ENCODE measurements around the gene PATJ.
"Not testable (repeated sequence)": the region's sequence is repeated elsewhere in the genome, so short reads cannot be mapped to it uniquely, and the experiment has no call there.

Gene PATJ

DNA sequence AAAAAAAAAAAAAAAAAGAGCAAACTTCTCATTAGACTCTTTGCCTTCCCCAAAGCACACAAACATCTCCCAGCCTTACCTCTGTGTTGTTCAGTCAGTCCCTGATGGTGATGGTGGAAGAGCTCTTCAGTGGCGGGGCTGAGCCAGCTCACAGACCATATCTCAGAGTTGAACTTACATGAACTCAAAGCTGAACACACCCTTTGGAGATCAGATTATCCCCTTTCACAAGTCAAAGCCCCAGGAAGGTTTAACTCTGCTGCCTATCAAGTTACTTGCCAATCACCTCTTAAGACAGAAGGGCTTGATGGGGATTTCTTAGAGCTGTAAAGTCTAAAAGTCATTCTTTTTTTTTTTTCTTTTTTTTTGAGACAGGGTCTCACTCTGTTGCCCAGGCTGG is 397.1 kb downstream of the PATJ start:
- no peak for DNase-seq (ENCODE audit: extremely low read depth in 1 of 2, low read depth in 1 of 2)

DNA sequence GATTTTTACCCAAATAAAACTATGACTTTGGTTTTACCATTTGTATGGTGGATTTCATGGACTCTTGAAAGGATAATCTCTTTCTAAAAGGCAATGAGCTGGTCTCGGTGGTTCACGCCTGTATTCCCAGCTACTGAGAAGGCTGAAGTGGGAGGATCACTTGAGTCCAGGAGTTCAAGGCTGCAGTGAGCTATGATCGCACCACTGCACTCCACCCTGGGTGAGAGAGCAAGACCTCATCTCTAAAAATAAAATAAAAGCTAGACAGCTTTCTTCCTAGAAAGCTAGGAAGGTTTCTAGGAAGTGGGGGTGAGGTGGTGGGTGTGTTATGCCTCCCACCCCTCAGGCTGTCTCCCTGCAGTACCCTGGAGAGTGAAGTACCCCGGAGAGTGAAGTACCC is 398.4 kb downstream of the PATJ start:
- DNase-seq (ENCODE audit: extremely low read depth in 1 of 2, low read depth in 1 of 2): no peak

DNA sequence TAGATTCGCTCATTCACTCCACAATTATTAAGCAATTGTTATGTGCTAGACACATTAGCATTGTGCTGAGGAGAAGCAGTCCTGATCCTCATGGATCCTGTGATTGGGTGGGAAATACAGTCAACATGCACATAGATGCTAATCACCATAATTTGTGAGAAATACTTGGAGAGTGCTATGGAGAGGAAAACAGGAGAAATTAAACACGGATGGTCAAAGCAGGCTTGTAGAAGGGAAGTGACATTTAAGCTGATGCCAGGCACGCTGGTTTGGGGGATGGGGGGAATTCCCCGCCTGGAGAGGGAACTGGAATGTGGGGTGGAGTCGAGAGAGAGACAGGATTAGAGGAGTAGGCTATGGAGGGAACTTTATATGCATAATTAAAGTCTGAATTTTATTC is 400.2 kb downstream of the PATJ start:
- no peak for DNase-seq (ENCODE audit: extremely low read depth in 1 of 2, low read depth in 1 of 2)

DNA sequence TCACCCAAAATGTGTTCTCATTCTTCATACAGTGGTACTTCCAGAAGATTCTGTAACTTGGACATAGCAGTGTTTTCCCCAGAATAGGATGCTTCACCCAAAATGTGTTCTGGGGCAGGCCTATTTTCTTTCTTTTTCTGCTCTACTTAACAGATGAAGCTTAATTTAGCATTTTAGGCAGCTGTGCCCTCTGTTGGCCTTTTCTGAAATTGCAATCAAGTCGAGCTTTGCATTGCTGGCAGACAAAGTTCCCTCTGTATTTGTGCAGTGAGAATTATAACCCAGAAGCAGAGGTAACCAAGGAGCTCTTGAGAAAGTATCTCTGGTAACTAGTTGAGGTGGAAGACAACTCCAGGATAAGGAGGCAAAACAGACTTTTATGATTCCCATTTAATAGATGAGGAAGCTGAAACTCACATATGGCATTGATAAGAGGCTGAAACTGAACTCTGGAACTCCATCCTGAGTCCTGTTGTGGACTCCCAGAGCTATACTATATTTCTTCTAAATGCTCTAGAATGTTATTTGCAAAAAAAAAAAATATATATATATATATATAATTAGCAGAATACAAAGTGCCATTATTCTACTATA is 402.1 kb downstream of the PATJ start:
- DNase-seq (ENCODE audit: extremely low read depth in 1 of 2, low read depth in 1 of 2): no peak

DNA sequence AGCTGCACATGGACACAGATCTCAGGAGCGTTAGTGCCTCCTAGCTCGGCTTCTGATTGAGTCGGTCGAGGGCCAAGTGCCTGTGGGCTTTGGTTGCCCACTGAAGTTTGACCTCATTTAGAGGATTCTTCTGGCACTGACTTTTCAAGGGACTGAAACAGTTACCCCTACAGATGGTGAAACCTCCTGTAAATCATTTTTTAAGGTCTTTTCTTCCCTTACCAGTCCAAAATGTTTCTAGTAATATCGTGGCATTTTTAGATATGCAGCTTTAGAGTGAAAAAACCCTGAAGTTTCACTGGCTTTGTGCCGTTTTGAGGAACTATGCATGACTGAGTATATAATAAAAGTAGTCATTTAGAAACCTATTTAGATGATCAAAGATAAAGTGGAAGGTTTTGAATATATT is 417.7 kb downstream of the PATJ start:
- no peak for DNase-seq (ENCODE audit: extremely low read depth in 1 of 2, low read depth in 1 of 2)

DNA sequence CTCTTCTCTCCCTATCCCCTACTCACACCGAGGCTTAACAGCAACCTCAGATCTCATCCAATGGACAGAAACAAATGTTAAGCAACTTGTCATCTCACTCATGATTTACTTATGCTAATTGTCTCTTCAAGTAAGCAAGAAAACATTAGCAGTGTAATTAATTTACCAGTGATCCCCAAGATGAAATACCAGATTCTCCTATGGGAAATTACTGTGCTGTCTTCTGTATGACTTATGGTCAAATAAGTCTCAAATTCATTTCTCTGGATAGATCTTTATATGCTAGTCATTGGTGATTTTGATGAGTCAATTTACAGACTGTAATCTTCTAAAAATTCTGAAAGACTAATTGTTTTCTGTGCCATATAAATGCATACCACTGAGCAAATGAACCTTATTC is 419.4 kb downstream of the PATJ start:
- DNase-seq (ENCODE audit: extremely low read depth in 1 of 2, low read depth in 1 of 2): no peak

DNA sequence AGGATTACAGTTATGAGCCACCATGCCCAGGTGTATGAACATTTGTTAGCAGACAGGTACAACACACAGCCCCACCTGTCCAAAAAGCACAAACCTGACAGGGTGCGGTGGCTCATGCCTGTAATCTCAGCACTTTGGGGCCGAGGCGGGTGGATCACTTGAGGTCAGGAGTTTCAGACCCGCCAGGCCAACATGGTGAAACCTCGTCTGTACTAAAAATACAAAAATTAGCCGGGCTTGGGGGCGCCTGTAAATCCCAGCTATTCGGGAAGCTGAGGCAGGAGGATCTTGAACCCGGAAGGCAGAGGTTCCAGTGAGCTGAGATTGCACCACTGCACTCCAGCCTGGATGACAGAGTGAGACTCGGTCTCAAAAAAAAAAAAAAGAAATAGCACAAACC is 428.1 kb downstream of the PATJ start:
- DNase-seq (ENCODE audit: extremely low read depth in 1 of 2, low read depth in 1 of 2): not testable (repeated sequence)

DNA sequence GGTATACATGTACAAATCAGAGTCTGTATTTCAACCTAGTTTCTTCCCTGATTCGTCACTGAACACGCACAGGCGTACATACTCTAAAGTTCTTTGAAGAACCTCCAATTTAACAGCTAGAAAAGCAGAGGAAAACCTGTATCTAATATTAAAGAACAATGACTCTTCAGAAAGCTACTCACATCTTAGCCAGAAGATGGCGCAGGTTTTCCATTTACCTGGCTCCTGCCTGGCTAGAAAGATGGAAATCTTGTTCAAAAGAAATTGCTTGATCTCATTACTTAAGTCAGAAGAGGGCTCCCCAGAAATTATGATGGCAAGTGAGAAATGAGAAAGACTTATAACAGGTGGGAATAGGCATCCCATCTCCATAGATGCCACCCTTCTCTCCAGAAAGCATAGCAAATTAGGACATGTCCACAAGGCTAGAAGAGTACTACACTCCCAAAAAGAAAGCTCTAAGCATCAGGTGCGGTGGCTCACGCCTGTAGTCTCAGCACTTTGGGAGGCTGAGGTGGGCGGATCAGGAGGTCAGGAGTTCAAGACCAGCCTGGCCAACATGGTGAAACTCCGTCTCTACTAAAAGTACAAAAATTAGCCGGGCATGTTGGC is 433.4 kb downstream of the PATJ start:
- DNase-seq (ENCODE audit: extremely low read depth in 1 of 2, low read depth in 1 of 2): peak in 1 of 2 donors; percentile 4

DNA sequence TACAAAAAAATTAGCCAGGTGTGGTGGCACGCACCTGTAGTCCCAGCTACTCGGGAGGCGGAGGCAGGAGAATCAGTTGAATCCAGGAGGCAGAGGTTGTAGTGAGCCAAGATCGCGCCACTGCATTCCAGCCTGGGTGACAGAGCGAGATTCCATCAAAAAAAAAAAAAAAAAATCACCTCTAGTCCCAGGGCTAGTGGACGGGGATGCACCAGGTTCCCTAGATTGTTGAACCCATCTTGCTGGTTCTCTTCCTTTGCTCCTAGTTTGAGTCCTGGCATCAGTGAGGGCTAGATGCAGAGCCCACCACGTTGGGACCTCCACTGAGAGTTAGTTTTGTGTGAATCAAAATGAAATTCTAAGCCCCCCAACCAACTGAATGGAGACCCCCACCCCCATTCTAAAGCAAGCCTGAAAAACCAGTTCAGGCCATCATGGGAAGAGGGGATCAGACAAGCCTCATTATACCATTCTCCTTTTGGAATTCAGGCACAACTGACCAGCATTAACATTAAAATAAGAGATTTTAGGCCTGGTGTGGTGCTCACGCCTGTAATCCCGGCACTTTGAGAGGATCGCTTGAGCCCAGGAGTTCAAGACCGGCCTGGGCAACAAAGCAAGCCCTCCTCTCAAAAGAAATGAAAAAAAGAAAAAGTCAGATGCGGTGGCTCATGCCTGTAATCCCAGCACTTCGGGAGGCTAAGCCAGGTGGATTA is 434.5 kb downstream of the PATJ start:
- no peak for DNase-seq (ENCODE audit: extremely low read depth in 1 of 2, low read depth in 1 of 2)

DNA sequence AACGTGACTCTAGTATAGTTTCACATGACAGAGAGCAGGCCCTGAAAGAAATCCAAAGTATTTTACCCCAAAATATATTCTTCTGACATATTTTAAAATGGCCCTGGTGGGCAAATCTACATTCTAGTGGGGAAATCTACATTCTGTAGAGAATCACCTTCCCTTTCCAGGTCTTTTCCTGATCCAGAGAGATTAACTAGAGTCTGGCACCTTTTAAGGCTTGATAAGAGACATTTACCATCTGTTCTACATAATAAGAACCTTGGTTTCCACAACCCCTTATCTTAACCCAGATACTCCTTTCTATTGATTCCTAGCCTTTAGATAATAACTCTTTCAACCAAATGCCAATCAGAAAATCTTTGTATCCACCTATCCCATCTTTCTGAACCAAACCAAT is 435.3 kb downstream of the PATJ start:
- DNase-seq (ENCODE audit: extremely low read depth in 1 of 2, low read depth in 1 of 2): no peak

DNA sequence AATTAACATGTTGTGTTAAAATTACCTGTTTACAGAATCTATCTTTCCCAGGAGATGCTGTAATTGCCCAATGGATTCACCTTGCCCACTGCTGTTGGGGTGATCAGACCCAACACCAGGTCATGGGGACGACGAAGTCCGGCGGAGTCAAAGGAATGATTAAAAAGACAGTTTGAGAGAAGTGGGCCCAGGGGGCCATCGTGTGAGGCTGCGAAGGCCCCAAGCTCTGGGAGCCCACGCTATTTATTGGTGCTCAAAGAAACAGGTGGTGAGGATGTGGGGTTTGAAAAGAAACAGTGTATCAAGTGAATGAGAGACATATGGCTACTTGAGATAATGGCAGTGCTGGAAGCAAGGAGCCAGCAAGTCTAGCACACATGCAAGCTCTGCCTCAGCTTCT is 436.1 kb downstream of the PATJ start:
- DNase-seq (ENCODE audit: extremely low read depth in 1 of 2, low read depth in 1 of 2): no peak

DNA sequence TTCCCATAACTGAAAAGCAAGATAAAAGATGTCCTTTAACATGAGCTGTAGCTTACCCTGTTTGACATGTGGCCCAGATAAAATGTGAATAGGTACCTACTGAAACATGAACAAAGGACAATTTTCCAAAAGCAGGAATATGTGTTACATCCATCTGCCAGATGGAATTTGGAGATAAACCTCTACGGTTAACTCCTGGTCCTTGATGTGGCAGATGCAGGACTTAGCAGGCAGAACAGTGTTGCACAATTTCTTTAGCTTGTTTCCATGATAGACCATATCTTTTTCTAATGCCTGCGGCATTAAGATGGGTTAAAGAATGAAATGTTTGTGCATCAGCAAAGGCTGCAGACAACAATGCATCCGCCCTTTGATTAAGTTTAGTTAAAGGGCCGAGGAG is 437.8 kb downstream of the PATJ start:
- not testable (repeated sequence) for DNase-seq (ENCODE audit: extremely low read depth in 1 of 2, low read depth in 1 of 2)

DNA sequence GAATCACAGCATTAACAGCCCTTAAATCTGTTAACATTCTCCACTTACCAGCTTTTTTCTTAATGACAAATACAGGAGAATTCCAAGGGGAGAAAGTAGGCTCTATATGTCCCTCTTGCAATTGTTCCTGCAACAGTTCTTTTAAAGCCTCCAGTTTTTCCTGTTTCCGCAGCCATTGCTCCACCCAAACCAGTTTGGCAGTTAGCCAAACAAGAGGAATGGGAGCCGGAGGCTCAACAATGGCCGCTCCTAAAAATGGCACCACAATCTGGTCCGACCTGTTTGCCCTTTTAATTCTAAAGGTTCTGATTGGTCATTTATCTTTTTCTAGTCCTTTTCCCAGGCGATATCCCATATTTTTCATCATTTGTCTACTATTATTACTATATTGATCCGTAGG is 438.4 kb downstream of the PATJ start:
- no peak for DNase-seq (ENCODE audit: extremely low read depth in 1 of 2, low read depth in 1 of 2)

DNA sequence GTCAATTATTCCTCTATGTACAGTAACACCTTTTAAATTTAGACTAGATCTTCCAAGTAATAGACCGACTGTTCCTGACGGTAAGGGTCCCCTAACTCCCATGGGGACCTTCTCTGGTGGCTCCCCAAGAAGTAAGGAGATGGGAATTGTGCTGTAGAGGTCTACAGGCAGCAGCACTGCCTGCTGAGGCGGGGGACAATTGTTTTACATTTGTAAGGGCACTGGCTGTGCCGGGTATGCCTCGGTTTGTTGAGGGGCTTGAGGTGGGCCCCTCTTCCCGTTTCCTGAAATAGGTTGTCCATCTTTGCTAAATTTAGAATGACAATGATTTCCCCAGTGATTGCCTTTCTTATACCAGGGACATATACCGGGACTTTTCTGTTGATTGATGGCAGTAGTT is 439.3 kb downstream of the PATJ start:
- no peak for DNase-seq (ENCODE audit: extremely low read depth in 1 of 2, low read depth in 1 of 2)

DNA sequence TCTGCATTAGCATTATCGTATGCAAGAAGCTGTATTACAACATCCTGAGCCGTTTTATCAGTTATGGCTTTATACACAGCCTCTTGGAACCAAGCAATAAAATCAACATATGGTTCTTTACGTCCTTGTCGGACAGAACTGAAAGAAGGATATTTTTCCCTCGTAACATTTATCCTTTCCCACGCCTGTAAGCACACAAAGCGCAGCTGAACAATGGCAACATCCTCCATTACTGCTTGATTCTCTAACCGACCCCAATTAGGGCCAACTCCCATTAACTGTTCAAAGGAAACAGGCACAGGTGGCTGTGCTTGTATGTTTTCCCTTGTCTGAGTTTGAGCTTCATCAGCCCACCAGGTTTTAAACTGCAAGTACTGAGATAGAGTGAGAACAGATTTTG is 439.9 kb downstream of the PATJ start:
- not testable (repeated sequence) for DNase-seq (ENCODE audit: extremely low read depth in 1 of 2, low read depth in 1 of 2)

DNA sequence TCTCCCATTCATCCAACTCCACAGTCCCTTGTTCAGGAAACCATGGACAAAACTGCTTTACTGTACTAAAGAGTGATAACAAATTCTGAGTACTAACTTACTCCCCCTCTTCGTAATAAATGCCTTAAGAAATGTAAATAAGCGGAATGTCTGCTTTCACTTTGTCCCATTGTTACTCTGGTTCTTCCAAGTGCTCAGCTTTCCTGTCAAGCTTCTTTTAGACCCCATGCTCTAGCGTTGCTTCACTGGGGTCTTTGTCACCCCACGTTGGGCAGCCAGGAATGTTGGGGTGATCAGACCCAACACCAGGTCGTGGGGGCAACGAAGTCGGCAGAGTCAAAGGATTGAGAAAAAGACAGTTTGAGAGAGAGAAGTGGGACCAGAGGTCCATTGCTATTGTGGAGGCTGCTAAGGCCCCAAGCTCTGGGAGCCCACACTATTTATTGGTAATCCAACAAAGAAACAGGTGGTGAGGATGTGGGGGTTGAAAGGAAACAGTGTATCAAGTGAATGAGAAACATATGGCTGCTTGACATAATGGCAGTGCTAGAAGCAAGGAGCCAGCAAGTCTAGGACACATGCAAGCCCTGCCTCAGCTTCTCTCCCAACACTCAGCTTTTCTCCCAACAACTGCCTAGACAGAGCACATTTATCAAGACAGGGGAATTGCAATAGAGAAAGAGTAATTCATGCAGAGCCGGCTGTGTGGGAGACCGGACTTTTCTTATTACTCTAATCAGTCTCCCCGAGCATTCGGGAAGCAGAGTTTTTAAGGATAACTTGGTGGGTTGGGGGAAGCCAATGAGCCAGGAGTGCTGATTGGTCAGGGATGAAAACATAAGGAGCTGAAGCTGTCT is 441.1 kb downstream of the PATJ start:
- DNase-seq (ENCODE audit: extremely low read depth in 1 of 2, low read depth in 1 of 2): not testable (repeated sequence)

DNA sequence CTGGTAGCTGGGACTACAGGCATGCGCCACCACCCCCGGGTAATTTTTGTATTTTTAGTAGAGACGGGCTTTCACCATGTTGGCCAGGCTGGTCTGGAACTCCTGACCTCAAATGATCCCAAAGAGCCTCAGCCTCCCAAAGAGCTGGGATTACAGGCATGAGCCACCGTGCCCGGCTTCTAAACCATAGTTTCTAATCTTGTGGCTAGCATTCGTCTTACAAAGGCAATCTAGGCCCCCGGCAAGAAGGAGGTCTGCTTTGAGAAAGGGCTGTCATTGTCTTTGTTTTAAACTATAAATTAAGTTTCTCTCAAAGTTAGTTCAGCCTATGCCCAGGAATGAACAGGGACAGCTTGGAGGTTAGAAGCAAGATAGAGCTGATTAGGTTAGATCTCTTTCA is 442.1 kb downstream of the PATJ start:
- no peak for DNase-seq (ENCODE audit: extremely low read depth in 1 of 2, low read depth in 1 of 2)

DNA sequence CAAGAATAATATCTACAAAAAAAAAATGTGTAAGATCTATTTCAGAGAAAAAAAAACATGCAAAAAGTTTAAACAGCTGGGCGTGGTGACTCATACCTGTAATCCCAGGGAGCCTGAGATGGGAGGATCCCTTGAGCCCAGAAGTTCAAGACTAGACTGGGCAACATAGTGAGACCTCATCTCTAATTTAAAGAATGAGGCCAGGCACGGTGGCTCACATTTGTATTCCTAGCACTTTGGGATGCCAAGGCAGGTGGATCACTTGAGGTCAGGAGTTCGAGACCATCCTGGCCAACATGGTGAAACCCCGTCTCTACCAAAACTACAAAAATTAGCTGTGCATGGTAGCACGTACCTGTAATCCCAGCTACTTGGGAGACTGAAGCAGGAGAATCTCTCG is 443.0 kb downstream of the PATJ start:
- not testable (repeated sequence) for DNase-seq (ENCODE audit: extremely low read depth in 1 of 2, low read depth in 1 of 2)

DNA sequence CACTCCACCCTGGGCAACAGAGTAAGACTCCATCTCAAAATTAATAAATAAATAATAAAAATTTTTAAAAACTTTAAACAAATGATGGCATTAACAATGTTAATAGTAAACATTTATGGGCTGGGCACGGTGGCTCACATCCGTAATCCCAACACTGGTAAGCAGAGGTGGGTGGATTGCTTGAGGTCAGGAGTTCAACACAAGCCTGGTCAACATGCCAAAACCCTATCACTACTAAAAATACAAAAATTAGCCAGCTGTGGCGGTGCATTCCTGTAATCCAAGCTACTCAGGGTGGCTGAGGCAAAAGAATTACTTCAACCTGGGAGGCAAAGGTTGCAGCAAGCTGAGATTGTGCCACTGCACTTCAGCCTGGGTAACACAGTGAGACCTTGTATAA is 443.4 kb downstream of the PATJ start:
- no peak for DNase-seq (ENCODE audit: extremely low read depth in 1 of 2, low read depth in 1 of 2)

DNA sequence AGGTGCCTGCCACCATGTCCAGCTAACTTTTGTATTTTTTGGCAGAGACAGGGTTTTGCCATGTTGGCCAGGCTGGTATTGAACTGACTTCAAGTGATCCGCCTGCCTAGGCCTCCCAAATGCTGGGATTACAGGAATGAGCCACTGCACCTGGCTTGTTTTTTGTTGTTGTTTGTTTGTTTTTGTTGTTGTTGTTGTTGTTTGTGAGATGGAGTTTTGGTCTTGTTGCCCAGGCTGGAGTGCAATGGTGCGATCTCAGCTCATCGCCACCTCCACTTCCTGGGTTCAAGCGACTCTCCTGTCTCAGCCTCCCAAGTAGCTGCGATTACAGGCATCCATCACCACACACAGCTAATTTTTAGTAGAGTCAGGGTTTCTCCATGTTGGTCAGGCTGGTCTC is 445.3 kb downstream of the PATJ start:
- DNase-seq (ENCODE audit: extremely low read depth in 1 of 2, low read depth in 1 of 2): no peak

DNA sequence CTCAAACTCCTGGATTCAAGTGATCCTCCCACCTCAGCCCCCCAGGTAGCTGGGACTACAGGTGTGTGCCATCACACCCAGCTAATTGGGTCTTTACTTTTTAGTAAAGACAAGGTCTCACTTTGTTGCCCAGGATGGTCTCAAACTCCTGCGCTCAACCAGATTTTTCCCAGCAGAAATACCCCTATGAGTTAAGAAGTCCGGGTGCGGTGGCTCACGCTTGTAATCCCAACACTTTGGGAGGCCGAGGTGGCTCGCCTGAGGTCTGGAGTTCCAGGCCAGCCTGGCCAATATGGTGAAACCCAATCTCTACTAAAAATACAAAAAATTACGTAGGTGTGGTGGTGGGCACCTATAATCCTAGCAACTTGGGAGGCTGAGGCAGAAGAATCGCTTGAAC is 445.8 kb downstream of the PATJ start:
- no peak for DNase-seq (ENCODE audit: extremely low read depth in 1 of 2, low read depth in 1 of 2)

Measured in stimulated activated CD8-positive, alpha-beta memory T cell treated with anti-CD3 and anti-CD28 coated beads, Interleukin-7, amount 100 ng/mL, for 48 hours (primary cell).